Measurements from ENCODE around the gene KISS1R. TPM values are rescaled to one million over a fixed set of nuclear protein-coding genes. Genes with fewer than 3 reads are reported as not detected.

KISS1R gene
- total RNA-seq, 1 experiment from 2014 or later = not detected

GRCh38 chr19:966485-967088 lies 49.5 kb downstream of the KISS1R start:
- no TSS peak for BruUV-seq (replicated peaks)
- Mint-ChIP-seq H3K4me1 (ENCODE audit: insufficient read depth, unreplicated experiment) (peaks cover 4% of the 10 kb centered on the region), H3K4me3 (ENCODE audit: unreplicated experiment) (no peak overlapping the region), H3K27me3 (ENCODE audit: insufficient read depth, unreplicated experiment) (no peaks in the 10 kb centered on the region), H3K9me3 (ENCODE audit: unreplicated experiment) (no peaks in the 10 kb centered on the region), H3K36me3 (ENCODE audit: insufficient read depth, unreplicated experiment) (peaks cover 75% of the 10 kb centered on the region), H3K27ac (ENCODE audit: low read depth, unreplicated experiment) (no peak overlapping the region)
- no peak for DNase-seq (ENCODE audit: unreplicated experiment)
- ChIA-PET CTCF (interaction anchor here (1.0 to 2.0 kb wide), 2 partner anchors 16 to 44 kb away, joined by 3 to 8 read pairs; no protein-coding TSS in a partner anchor), POLR2A (interaction anchor here (0.6 to 1.3 kb wide), 4 partner anchors 18 to 215 kb away, joined by 3 to 5 read pairs (median 3); partner anchors contain the start of gene WDR18)
- intact Hi-C loops (cut with micrococcal nuclease) = no loop called here
- TF ChIP-seq CTCF (IDR thresholded peaks at IDR 0.05; ENCODE audit: unreplicated experiment) = no peak

Other genes starting within 250 kb of the KISS1R start
- 172 and 183 TPM in 2 replicates for gene FSTL3, start 240.9 kb upstream of the KISS1R start, total RNA-seq (2022)
- gene PRSS57, start 221.9 kb upstream of the KISS1R start, total RNA-seq (2022) = not detected in 2 replicates
- 0.44 TPM in 1 of 2 replicates, not detected in the other for gene PALM, start 208.4 kb upstream of the KISS1R start, total RNA-seq (2022)
- 33.7 and 35.0 TPM in 2 replicates for gene MISP, start 166.2 kb upstream of the KISS1R start, total RNA-seq (2022)
- gene PTBP1, start 119.9 kb upstream of the KISS1R start, total RNA-seq (2022) = 348 and 431 TPM in 2 replicates
- gene PLPPR3, start 95.4 kb upstream of the KISS1R start, total RNA-seq (2022) = not detected in 2 replicates
- gene AZU1, start 89.5 kb upstream of the KISS1R start, total RNA-seq (2022) = not detected in 2 replicates
- not detected in 2 replicates for gene PRTN3, start 76.3 kb upstream of the KISS1R start, total RNA-seq (2022)
- gene ELANE, start 65.0 kb upstream of the KISS1R start, total RNA-seq (2022) = not detected in 2 replicates
- 0.88 and 1.1 TPM in 2 replicates for gene CFD, start 57.7 kb upstream of the KISS1R start, total RNA-seq (2022)
- gene MED16, start 24.1 kb upstream of the KISS1R start, total RNA-seq (2022) = 52.7 and 61.0 TPM in 2 replicates
- not detected in 2 replicates for gene RNU6-9, start 23.8 kb upstream of the KISS1R start, total RNA-seq (2022)
- gene R3HDM4, start 4.1 kb upstream of the KISS1R start, total RNA-seq (2022) = 65.7 and 73.6 TPM in 2 replicates
- gene ARID3A, start 8.7 kb downstream of the KISS1R start, total RNA-seq (2022) = 10.2 and 13.1 TPM in 2 replicates
- 81.9 and 96.7 TPM in 2 replicates for gene WDR18, start 67.0 kb downstream of the KISS1R start, total RNA-seq (2022)
- not detected in 2 replicates for gene GRIN3B, start 83.1 kb downstream of the KISS1R start, total RNA-seq (2022)
- gene TMEM259, start 103.8 kb downstream of the KISS1R start, total RNA-seq (2022) = 130 and 146 TPM in 2 replicates
- not detected in 2 replicates for gene RNU6-2, start 104.2 kb downstream of the KISS1R start, total RNA-seq (2022)
- 112 and 166 TPM in 2 replicates for gene CNN2, start 109.3 kb downstream of the KISS1R start, total RNA-seq (2022)
- gene ABCA7, start 122.8 kb downstream of the KISS1R start, total RNA-seq (2022) = 10.3 and 18.2 TPM in 2 replicates
- gene ARHGAP45, start 149.8 kb downstream of the KISS1R start, total RNA-seq (2022) = 11.9 and 15.3 TPM in 2 replicates
- gene POLR2E, start 178.0 kb downstream of the KISS1R start, total RNA-seq (2022) = 184 and 201 TPM in 2 replicates
- 179 and 191 TPM in 2 replicates for gene GPX4, start 186.7 kb downstream of the KISS1R start, total RNA-seq (2022)